ENCODE results near the gene DACT3.

DNA sequence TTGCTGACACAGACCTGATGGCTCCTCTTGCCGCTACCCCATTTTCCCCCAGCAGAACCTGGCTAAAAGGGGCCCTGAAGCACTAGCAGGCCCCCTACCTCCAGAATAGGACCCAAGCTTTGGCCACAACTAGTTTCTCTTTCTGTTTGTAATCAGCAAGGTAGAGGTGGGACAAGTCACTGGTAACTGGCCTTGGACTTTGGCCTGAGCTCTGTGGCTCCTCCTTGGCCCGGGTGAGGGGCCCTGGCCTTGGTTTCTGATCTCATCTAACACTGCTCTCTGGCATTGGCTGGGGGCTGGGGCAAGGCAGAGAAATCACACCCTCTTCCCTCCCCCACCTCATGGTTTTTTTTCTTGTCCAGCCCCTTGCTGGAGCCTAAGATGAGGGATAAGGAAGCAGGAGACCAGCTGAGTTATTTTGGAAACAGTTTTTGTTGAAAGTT lies 57.8 kb downstream of the DACT3 start:
- TF ChIP-seq GATA3 (IDR thresholded peaks at IDR 0.05; ENCODE audit: low read depth, low read length) (no peak), GATA2 (IDR thresholded peaks at IDR 0.05; ENCODE audit: low read depth, low read length) (no peak)

Data from SH-SY5Y (cell line).